IPS-15b (cell line): ENCODE measurements around the gene VWA5B2.

ENCODE experiments used
- H3K27me3 ChIP-seq: one replicate; pipeline ENCODE4 v1.6.1; 2013; ENCODE audit warnings: low read length; ENCODE audit not compliant: control insufficient read depth, insufficient read depth
- H3K36me3 ChIP-seq: one replicate; pipeline ENCODE4 v1.6.1; 2013; ENCODE audit warnings: low read length; ENCODE audit not compliant: control insufficient read depth, insufficient read depth
- H3K4me1 ChIP-seq: one replicate; pipeline ENCODE4 v1.6.1; 2013; ENCODE audit warnings: mild to moderate bottlenecking, low read length; ENCODE audit not compliant: control insufficient read depth, insufficient read depth
- H3K4me3 ChIP-seq: one replicate; pipeline ENCODE4 v1.5.1; 2013; ENCODE audit warnings: low read depth, low read length
- H3K9ac ChIP-seq: one replicate; pipeline ENCODE4 v1.6.1; 2013; ENCODE audit warnings: low read depth, mild to moderate bottlenecking, low read length
- H3K9me3 ChIP-seq: one replicate; pipeline ENCODE4 v1.6.1; 2013; ENCODE audit warnings: mild to moderate bottlenecking, low read length; ENCODE audit not compliant: control insufficient read depth, insufficient read depth

VWA5B2 gene

GRCh38 chr3:184229394-184230080 lies at the start of gene VWA5B2:
TSS of gene VWA5B2 (plus strand) at chr3:184229585. CDS start at chr3:184230529, 944 bp downstream.
- H3K27me3 ChIP-seq: peaks cover 58% of the 10 kb centered on the region

GRCh38 chr3:184180165-184180564 lies 49.2 kb upstream of the VWA5B2 start:
- Histone ChIP-seq H3K4me1 (peaks cover 13% of the 10 kb centered on the region), H3K27me3 (no peaks in the 10 kb centered on the region), H3K9me3 (no peaks in the 10 kb centered on the region), H3K36me3 (peaks cover 68% of the 10 kb centered on the region), H3K9ac (no peak overlapping the region), H3K4me3 (no peak overlapping the region)

More at GRCh38 chr3:184229394-184230080, at the start of gene VWA5B2:
- H3K4me3 ChIP-seq: peak within 1 kb of the TSS; percentile 65
- H3K9ac ChIP-seq: no peak within 1 kb of the TSS
- no peaks in the 10 kb centered on the region for H3K4me1 ChIP-seq
- H3K9me3 ChIP-seq: no peaks in the 10 kb centered on the region
- no peaks in the 10 kb centered on the region for H3K36me3 ChIP-seq

GRCh38 chr3:184181596-184181995 lies 47.8 kb upstream of the VWA5B2 start:
- Histone ChIP-seq H3K9me3 (no peaks in the 10 kb centered on the region), H3K36me3 (peaks cover 68% of the 10 kb centered on the region), H3K4me1 (peaks cover 15% of the 10 kb centered on the region), H3K27me3 (no peaks in the 10 kb centered on the region), H3K9ac (no peak overlapping the region), H3K4me3 (no peak overlapping the region)

- H3K36me3 ChIP-seq: peaks cover 56% of the 10 kb centered on the region
- H3K27me3 ChIP-seq: no peaks in the 10 kb centered on the region
- peaks cover 6% of the 10 kb centered on the region for H3K4me1 ChIP-seq
- no peak overlapping the region for H3K9ac ChIP-seq
- no peaks in the 10 kb centered on the region for H3K9me3 ChIP-seq
- H3K4me3 ChIP-seq: no peak overlapping the region
Observed at GRCh38 chr3:184183679-184184078, 45.7 kb upstream of the VWA5B2 start.

GRCh38 chr3:184184546-184185230 lies 44.7 kb upstream of the VWA5B2 start:
- Histone ChIP-seq H3K9me3 (no peaks in the 10 kb centered on the region), H3K36me3 (peaks cover 55% of the 10 kb centered on the region), H3K4me1 (peaks cover 6% of the 10 kb centered on the region)

GRCh38 chr3:184185461-184186183 lies 43.8 kb upstream of the VWA5B2 start:
- peaks cover 6% of the 10 kb centered on the region for H3K4me1 ChIP-seq
- H3K27me3 ChIP-seq: no peaks in the 10 kb centered on the region
- H3K4me3 ChIP-seq: peak overlapping the region; percentile 80
- peak overlapping the region; percentile 63 for H3K9ac ChIP-seq
- H3K36me3 ChIP-seq: peaks cover 48% of the 10 kb centered on the region
- H3K9me3 ChIP-seq: no peaks in the 10 kb centered on the region

More at GRCh38 chr3:184184546-184185230, 44.7 kb upstream of the VWA5B2 start:
- H3K9ac ChIP-seq: peak overlapping the region; percentile 12
- H3K4me3 ChIP-seq: no peak overlapping the region
- no peaks in the 10 kb centered on the region for H3K27me3 ChIP-seq

GRCh38 chr3:184186184-184186901 lies 43.0 kb upstream of the VWA5B2 start, which contains the start of gene ABCF3:
TSS of gene ABCF3 (plus strand) at chr3:184186199. CDS start at chr3:184186208, 9 bp downstream.
- peak within 1 kb of the TSS; percentile 80 for H3K4me3 ChIP-seq
- H3K27me3 ChIP-seq: no peaks in the 10 kb centered on the region
- peaks cover 6% of the 10 kb centered on the region for H3K4me1 ChIP-seq
- peak within 1 kb of the TSS; percentile 92 for H3K9ac ChIP-seq
- no peaks in the 10 kb centered on the region for H3K9me3 ChIP-seq
- peaks cover 47% of the 10 kb centered on the region for H3K36me3 ChIP-seq

- H3K4me1 ChIP-seq: peaks cover 6% of the 10 kb centered on the region
- no peaks in the 10 kb centered on the region for H3K27me3 ChIP-seq
- H3K9me3 ChIP-seq: no peaks in the 10 kb centered on the region
- H3K4me3 ChIP-seq: peak overlapping the region; percentile 80
- peaks cover 44% of the 10 kb centered on the region for H3K36me3 ChIP-seq
- H3K9ac ChIP-seq: peak overlapping the region; percentile 92
Observed at GRCh38 chr3:184186902-184187207, 42.5 kb upstream of the VWA5B2 start.

GRCh38 chr3:184188080-184188479 lies 41.3 kb upstream of the VWA5B2 start:
- no peak overlapping the region for H3K9ac ChIP-seq
- no peak overlapping the region for H3K4me3 ChIP-seq
- H3K4me1 ChIP-seq: peaks cover 6% of the 10 kb centered on the region
- no peaks in the 10 kb centered on the region for H3K27me3 ChIP-seq
- H3K9me3 ChIP-seq: no peaks in the 10 kb centered on the region
- H3K36me3 ChIP-seq: peaks cover 46% of the 10 kb centered on the region

GRCh38 chr3:184189421-184189820 lies 40.0 kb upstream of the VWA5B2 start:
- no peaks in the 10 kb centered on the region for H3K27me3 ChIP-seq
- no peaks in the 10 kb centered on the region for H3K9me3 ChIP-seq
- no peak overlapping the region for H3K4me3 ChIP-seq
- no peak overlapping the region for H3K9ac ChIP-seq
- peaks cover 6% of the 10 kb centered on the region for H3K4me1 ChIP-seq
- H3K36me3 ChIP-seq: peaks cover 50% of the 10 kb centered on the region

- Histone ChIP-seq H3K4me1 (no peaks in the 10 kb centered on the region), H3K27me3 (no peaks in the 10 kb centered on the region), H3K36me3 (peaks cover 55% of the 10 kb centered on the region), H3K4me3 (no peak overlapping the region), H3K9me3 (no peaks in the 10 kb centered on the region), H3K9ac (no peak overlapping the region)
Observed at GRCh38 chr3:184192889-184193288, 36.5 kb upstream of the VWA5B2 start.
